ENCODE results near the gene NTRK2.

NTRK2 gene

GRCh38 chr9:84992381-84992780, 322.9 kb downstream of the NTRK2 start:
- no peak for DNase-seq

GRCh38 chr9:84993105-84993504, 323.6 kb downstream of the NTRK2 start:
- no peak for DNase-seq

GRCh38 chr9:84996029-84996428, 326.5 kb downstream of the NTRK2 start:
- DNase-seq = no peak

- no peak for DNase-seq
Measured at GRCh38 chr9:84996716-84997115, 327.2 kb downstream of the NTRK2 start.

GRCh38 chr9:84997472-84997871, 327.9 kb downstream of the NTRK2 start:
- DNase-seq = no peak

GRCh38 chr9:84998639-84999038, 329.1 kb downstream of the NTRK2 start:
- DNase-seq = no peak

- DNase-seq = no peak
Measured at GRCh38 chr9:84999788-85000187, 330.3 kb downstream of the NTRK2 start.

DNA sequence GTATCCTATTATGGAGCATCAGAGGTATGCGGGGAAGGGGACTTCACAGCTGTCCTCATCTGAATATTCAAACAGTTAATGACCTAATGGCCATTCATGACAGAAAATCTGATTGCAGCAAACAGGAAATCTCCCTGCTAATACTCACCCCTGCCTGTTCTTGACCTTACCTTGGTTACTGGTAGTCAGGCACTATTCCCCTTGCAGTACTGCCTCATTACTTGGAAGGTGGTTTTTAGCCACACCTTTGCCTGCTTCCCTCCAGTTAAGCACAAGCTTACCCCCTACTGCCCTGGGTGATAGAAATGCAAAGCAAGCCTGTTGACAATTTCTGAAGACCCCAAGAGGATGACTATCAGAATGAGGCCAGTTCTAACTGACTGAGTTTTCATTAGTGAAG, 332.4 kb downstream of the NTRK2 start:
- no peak for DNase-seq

DNA sequence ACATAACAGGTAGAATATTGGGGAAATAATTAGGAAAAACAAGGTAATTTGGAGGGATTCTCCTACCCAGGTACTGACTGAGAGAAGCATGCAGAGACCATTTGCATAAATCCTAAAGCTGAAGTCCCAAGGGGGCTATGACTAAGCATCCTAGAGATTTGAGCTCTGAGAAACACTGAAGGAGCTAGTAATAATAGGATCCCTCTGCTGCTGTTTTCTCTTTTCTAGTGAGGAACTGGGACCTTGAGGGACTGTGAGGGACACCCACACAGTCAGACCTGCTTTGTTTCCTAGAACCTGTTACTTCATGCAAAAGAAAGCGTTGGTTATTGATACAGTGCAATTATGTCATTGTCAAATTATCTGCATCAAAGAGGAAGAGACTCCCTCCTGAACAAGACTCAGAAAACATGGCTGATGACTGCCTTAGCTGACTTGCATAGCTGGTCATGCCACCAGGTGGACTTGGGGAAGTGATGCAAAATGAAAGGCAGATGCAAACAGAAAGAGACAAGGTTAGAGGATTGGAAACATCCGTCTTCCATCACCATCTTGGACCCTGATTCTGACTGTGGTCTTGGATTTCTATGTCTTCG, 335.4 kb downstream of the NTRK2 start:
- DNase-seq = no peak

DNA sequence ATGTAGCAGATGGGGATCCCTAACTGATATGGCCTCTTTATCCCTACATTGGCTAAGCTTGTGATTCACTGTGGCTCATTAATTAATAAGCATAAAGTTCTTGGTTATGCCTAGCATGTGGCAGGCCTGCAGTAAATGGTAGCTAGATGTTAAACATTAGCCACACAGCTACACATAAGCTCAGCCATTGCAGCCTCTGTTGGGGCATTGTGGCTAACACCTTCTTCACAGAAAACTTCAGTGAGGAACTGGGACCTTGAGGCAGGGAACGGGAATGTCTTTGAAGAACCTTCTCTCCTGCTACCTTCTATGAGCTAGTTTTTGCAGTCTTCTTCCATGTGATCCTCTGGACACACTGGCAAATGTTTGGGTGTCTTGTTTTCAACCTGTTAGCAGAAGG, 338.2 kb downstream of the NTRK2 start:
- DNase-seq = no peak

DNA sequence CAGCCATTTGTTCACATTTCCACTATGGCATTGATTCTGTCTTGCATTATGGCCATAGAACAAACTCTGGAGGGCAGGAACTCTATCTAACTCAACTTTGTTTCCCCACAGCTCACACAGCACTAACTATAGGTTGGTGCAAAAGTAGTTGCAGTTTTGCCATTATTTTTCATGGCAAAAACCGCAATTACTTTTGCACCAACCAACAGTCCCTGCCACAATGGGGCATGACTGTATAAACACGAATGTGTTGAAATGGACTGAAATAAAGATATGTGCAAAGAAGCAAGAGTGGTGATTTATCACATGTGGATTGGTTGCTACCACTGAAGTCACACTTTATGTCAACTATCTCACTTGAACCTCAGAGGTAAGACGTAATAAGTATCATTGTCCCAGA, 338.7 kb downstream of the NTRK2 start:
- no peak for DNase-seq

DNA sequence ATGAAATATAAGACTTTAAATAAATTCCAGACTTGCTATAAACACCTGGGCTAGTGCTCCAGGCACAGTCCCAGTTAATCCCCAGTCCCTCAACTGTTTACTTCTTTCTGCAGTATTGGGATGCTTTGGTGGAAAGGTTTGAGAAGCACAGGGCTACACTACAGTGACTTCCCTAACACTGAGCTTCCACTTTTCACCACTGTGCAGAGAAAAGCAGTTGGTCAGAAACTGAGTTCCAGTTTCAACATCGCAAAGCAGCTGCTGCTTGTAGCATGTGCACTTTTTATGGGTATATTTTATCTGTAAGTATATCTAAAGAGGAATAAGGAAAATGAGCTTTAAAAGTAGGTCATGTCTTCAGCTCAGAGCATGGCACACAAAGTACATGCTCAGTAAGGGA, 339.7 kb downstream of the NTRK2 start:
- no peak for DNase-seq

DNA sequence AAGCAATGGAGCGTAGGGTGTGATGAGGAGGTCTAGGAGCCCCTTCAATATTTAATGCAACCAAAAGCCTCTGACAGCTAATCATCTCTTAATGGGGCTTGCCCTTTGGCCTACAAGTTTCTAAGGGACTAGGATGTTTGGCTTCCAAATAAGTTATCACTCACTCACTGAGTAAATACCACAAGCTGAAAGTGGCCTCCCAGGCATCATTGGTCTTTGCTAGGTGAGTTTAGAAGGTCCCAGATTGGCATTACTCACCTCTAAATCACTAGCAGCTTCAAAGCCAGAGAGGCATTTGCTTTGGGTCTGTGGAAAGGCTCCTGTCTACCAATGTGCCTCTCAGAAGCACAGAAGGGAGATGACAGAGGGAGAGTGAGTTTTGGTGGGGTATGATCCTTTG, 344.2 kb downstream of the NTRK2 start:
- no peak for DNase-seq

DNA sequence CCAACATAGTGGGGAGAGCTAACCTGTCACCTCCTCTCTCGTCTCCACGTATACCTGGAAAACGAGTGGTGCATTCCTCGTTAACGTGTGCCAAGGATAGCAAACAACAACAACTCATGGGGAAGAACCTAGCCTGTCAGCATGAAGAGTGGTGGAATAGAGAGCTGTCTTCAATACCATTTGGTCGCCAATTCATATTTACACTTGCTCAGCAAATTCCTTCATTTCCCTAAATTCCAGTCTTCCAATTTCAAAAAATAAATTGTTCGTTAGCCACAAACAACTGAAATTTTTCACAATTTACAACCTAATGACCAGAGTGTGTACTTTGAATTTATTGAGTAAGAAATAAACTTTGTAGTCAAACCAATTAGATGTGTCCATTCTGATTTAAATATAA, 344.8 kb downstream of the NTRK2 start:
- DNase-seq = no peak

DNA sequence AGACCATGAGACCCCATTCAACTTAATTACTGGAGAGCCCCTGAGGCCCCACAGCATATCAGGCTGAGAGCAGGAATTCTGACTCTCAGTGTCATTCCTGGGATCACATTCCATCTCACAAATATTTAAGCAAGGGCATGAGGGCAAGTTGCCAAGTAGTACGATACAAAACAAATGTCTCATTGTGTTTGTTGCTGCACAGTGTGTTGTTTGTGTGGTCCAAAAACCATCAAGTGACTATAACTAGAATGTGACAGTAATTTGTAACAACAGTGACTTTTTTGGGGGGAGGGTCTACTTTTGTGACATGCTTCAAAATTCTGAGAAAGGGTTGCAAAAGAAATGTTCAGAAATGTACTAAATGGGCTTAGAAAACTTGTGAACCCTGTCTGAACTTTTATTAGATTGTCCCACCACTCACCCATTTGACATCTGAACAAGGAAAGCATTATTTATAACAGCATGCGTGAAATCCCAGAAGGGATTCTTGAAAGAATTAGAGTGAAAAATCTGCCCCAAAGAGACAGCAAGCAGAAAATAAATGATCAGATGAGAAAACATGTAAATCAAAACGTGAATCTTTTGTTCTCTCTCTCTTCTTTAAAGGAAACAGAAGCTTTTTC, 347.0 kb downstream of the NTRK2 start:
- no peak for DNase-seq

- DNase-seq = no peak
Measured at GRCh38 chr9:85020791-85021190, 351.3 kb downstream of the NTRK2 start.

- no peak for DNase-seq
Measured at GRCh38 chr9:85021686-85022085, 352.2 kb downstream of the NTRK2 start.

- DNase-seq = no peak
Measured at GRCh38 chr9:85024374-85024773, 354.8 kb downstream of the NTRK2 start.

DNA sequence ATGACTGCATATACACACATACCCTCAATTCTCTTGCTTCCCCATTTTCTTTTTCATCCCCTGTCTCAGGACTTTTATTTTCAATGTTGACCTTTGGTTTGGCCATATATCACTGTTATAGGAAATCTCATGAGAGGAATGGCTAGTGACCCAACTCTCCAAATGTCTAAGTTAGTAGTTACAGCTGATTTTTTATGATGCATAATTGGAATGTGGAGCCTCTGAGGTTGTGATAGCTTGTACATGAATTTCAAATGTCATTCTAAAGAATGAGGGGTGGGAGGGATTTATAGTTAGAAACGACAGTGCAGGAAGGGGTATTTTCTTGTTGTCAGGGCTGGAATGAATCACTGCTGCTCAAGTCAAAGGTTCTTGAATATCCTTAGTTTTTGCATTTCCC, 356.1 kb downstream of the NTRK2 start:
- no peak for DNase-seq

- DNase-seq = no peak
Measured at GRCh38 chr9:85027870-85028269, 358.3 kb downstream of the NTRK2 start.

- no peak for DNase-seq
Measured at GRCh38 chr9:85030316-85030715, 360.8 kb downstream of the NTRK2 start.

DNA sequence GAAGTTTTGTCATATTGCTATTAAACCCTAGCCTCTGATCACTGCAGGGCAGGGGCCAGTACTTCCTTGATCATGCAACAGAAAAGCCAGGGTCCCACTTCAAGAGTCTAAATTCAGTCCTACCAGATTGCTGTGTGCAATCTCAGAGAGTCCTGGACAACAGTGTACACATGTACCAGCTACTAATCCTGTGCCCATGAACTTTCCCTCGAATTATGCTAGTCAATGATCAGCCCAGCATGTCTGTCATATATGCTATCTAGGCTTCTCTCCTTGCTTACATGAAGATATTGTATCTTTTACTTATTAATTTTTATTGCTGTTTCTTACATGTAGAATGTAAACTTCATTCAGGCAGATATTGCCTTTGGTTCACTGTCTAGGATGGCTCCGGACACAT, 367.0 kb downstream of the NTRK2 start:
- no peak for DNase-seq

- DNase-seq = no peak
Measured at GRCh38 chr9:85038061-85038460, 368.5 kb downstream of the NTRK2 start.

GRCh38 chr9:85038824-85039608, 369.5 kb downstream of the NTRK2 start:
- no peak for DNase-seq
